ENCODE results near the gene PREP.
A peak's percentile ranks its signal among the peaks of the same experiment; 100 is the strongest.

DNA sequence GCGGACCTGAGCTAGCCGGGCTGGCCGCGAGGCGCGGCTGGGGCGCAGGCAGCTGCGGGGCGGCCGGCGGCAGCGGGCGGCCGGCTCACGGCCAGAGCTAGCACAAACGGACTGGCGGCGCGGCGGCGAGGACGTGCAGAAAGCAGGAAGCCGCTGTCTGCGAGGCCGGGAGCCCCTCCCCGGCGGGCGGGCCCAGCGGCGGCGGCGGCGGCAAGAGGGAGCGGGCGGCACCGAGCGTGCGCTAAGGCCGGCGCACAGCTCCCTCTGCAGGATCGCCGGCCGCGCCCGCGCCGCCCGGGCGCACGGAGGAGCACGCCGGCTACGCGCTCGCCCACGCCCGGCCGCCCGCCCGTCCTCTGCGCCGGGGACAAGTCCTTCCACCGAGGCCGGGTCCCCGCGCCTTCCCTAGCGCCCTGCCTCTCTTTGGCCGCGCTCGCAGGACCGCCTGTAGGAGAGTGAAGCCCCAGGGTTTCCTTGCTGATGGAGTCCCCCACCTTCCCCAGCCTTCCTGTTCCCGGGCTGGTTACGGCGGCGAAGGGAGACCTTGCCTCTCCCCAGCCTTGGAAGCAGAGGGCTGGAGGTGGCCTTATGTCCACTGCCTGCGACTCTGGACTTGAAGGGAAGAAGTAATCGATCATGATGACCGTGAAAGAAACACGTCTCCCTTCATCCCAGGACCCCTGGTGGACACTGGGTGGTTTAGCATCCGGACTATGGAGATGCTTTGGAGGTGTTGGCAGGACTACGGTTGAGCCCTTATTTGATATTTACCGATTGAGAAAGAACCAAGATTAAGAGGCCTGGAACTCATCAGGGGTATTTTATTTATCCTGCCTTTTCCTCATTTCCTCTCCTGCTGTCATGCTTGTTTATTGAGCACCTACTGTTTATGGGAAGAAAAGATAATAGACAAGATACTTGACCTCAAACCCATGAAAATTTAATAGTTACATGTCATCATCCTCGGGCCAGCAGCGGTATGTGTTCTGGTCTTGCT, at the start of gene PREP:
- TF ChIP-seq, protein P1, sequence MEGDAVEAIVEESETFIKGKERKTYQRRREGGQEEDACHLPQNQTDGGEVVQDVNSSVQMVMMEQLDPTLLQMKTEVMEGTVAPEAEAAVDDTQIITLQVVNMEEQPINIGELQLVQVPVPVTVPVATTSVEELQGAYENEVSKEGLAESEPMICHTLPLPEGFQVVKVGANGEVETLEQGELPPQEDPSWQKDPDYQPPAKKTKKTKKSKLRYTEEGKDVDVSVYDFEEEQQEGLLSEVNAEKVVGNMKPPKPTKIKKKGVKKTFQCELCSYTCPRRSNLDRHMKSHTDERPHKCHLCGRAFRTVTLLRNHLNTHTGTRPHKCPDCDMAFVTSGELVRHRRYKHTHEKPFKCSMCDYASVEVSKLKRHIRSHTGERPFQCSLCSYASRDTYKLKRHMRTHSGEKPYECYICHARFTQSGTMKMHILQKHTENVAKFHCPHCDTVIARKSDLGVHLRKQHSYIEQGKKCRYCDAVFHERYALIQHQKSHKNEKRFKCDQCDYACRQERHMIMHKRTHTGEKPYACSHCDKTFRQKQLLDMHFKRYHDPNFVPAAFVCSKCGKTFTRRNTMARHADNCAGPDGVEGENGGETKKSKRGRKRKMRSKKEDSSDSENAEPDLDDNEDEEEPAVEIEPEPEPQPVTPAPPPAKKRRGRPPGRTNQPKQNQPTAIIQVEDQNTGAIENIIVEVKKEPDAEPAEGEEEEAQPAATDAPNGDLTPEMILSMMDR (IDR thresholded peaks at IDR 0.05), result peak; percentile 48 to 63 (median 60)
- peak; percentile 66 for TF ChIP-seq POLR2A (IDR thresholded peaks at IDR 0.05)
